Sigmoid colon (tissue), 3 donors: Measurements from ENCODE around the gene MME.

Experiments
- CTCF ChIP-seq, 4 experiments: fragments of 450-650 bp in 3 of 4; fragments of 200-600 bp in 1 of 4; IDR thresholded peaks; one replicate each; pipeline ENCODE4 v1.5.1; 2016 to 2019; ENCODE audit warnings: antibody characterized with exemption in 4 of 4, mild to moderate bottlenecking in 3 of 4, moderate library complexity in 2 of 4
- POLR2A ChIP-seq, 2 donors: fragments of 450-650 bp; IDR thresholded peaks; one replicate each; pipeline ENCODE4 v1.6.1; 2016; ENCODE audit warnings: antibody characterized with exemption in 2 of 2, mild to moderate bottlenecking in 2 of 2, moderate library complexity in 2 of 2

DNA sequence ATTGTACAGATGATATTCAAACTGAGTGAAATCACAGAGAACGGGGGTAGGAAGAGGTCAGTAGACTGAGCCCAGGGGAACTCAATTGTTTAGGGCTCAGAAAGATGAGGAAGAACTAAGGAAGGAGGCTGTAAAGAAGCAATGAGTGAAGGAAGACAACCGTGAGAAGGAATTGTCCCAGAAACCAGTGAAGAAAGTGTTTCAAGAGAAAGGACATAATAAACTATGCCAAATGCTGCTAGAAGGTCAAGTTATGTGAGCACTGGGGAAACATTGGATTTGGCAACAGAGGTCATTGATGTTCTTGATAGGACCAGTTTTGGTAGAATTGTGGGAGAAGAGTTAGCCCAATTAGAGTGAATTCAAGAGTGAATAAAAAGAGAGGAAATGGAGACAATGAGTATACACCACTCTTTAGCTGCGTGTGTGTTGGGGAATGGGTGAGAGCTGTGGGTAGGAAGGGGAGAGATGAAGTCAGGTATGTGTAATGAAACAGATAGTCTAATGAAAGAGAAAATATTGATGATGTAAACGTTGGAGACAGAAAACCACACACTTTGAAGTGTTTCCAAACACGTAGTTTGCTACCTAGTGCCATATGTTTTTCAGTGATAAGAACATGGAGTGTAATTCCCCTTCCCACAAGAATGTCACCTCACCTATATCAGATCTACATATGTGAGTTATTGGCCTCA lies 42.5 kb upstream of the MME start:
- no peak for TF ChIP-seq CTCF (IDR thresholded peaks at IDR 0.05)
- TF ChIP-seq POLR2A (IDR thresholded peaks at IDR 0.05) = no peak
